ENCODE data around the gene DOCK7.
A peak's percentile ranks its signal among the peaks of the same experiment; 100 is the strongest.
"Not testable (repeated sequence)": the region's sequence is repeated elsewhere in the genome, so short reads cannot be mapped to it uniquely, and the experiment has no call there.

The DOCK7 gene

DNA sequence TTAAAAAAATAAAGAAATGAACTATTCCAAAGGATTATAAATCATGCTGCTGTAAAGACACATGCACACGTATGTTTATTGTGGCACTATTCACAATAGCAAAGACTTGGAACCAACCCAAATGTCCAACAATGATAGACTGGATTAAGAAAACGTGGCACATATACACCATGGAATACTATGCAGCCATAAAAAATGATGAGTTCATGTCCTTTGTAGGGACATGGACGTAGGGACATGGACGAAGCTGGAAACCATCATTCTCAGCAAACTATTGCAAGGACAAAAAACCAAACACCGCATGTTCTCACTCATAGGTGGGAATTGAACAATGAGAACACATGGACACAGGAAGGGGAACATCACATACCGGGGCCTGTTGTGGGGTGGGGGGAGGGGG lies 160.8 kb downstream of the DOCK7 start:
- not testable (repeated sequence) for DNase-seq

DNA sequence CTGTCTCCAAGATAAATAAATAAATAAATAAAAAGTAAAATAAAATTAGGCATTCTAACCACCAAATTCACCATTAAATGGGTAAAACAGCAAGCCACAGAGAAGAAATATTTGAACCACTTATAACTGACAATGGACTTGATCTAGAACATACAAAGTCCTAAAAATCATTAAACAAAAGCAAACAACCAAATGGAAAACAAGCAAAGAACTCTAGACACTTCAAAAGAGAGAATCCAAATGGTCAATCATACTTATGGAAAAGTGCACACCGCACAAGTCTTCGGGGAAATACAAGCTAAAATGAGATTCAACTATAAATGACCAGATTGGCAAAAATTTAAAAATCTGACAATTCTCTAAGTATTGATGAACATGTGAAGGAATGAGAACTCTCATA lies 164.3 kb downstream of the DOCK7 start:
- no peak for DNase-seq

DNA sequence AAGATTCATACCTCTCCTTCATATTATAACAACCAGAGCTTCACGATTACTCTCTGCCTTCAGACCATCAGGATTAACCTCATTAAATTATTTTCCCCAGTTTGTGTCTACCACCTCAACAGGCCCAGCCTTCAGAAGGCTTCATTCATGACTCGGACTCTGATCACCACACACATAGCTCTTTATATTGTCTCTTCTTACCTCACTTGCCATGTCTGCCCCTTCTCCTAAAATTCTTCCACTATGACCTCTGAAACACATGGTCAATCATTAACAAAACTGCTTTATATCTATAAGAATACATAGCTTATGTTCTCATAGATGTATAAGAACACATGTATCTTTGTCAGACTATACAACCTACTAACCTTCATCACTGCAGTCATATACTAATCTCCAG lies 171.6 kb downstream of the DOCK7 start:
- no peak for DNase-seq

DNA sequence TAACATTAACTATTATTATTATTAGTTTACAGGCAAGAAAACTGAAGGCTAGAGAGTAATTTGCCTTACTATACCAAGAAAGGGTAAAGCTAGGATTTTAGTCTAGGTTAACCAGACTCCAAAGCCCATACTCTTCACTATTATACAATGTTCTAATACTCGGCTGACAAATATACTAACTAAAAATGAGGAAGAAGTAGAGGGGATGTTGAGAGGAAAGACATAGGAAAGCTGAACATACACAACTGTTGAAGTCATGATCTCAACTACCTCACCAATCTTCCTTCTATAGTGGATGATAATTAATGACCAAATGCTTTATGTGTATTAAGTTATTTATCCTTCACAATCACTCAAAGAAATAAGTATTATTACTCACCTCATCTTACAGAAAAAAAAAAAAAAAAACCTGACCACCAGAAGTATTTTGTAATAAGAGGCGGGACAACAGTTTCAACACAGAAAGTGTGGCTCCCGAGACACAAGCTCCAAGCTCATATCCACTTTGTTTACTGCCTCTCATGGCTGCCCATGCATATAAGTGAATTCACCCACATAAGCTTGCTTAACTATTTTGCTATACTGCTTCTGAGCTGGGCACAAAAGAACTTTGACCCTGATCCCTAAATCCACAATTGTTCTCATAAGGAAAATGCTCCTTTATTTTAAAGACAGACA lies 173.3 kb downstream of the DOCK7 start:
- DNase-seq = peak; percentile 85 to 86

DNA sequence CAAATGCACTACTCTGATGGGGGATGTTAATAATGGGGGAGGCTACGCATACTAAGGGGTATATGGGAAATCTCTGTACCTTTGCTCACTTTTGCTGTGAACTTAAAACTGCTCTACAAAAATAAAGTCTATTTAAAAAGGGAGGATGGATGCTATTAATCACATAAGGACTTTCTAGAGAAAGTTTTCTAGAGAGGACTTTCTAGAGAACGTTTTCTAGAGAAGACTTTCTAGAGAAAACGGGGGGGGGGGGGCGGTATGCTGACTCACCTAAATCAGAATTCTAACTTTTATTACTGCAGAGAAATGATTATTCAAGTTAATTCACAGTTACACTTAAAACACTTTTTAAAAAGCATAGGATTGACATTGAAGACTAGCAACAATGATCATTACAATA lies 175.2 kb downstream of the DOCK7 start:
- DNase-seq = no peak

DNA sequence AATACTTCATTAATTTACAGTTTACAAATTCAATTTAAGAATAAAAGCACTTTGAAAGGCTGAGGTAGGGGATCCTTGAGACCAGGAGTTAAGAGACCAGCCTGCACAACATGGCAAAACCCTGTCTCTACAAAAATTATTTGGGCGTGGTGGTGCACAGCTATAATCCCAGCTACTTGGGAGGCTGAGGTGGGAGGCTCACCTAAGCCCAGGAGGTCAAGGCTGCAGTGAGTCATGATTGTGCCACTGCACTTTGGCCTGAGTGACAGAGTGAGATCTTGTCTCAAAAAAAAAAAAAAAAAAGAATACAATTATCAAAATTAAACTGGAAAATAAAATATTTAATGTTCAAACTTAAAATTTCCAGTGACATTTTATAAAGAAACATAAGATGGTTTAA lies 179.2 kb downstream of the DOCK7 start:
- no peak for DNase-seq

DNA sequence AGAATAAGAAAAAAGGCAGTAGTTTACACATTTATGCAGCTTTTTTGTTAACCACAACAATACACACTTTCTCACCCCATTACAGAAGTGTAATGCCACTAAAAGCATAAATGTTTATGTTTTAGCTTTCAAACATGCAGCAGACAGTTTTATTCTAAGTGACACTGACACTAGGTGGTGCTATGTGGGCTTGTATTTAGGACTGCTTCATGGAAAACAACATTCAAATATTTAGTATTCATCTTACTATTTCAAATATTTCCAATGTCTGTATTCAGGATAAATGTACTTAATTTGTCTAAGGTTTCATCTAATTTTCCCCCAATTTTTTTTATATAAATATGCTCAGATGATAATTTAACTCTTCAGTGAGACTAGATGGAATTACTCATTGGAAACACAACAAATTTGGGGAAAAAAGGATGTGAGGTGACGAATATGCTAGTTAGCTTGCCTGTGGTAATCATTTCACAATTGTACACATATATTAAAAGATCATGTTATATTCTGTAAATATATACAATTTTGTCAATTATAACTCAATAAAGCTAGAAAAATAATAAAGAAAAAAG lies 179.9 kb downstream of the DOCK7 start:
- DNase-seq = peak; percentile 57 to 63

DNA sequence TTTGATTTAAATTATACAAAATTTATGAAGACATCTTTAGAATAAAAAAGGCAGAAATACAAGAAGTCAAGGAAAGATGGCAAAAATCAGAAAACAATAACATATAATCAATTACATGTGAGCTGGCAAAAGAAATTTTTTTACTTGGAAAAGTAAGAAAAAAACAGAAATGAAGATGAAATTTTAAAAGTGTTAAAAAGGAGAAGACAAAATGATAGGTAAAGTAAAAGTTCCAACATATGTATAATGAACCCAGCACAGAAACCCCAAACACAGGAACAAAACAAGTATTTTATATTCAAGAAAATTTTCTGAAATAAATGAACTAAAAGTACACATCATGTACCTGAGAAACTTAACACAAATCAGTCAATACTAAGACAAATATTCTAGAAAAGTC lies 188.0 kb downstream of the DOCK7 start:
- DNase-seq = no peak

DNA sequence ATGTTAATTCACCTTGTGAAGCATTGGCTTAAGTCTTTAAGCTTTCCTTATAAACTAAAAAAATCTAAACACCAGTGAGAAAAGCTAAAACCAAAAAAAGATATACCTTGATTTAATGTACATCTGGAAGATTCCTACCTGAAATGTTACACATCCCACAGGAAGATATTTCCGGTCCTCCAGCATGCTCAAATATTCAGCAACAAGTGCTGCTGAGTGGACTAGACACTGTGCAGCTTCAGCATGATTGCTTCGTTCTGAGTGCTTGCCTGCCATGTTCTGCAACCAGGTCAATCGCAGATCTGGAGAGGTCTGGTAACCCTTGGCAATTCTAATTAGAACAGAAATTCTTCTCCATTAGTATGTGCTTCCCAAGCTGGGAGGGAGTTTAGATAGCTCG lies 194.0 kb downstream of the DOCK7 start:
- no peak for DNase-seq

DNA sequence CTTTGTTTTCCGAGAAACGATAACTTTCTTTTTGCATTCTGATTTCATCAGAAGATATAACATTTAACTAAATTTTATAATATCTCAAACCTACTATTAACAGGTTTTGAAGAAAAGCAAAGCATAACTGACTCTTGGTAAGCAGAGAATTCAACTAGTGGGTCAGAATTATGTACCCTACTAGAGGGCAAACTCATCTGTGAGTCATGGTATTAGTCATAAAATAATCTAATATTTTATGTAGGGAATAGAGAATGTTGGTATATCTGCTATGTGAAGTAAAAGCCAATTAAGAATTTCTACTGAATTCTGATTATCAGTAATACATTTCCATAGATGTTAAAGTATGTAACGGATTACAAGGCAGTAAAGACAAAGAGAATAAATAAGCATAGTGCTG lies 194.5 kb downstream of the DOCK7 start:
- DNase-seq = no peak

DNA sequence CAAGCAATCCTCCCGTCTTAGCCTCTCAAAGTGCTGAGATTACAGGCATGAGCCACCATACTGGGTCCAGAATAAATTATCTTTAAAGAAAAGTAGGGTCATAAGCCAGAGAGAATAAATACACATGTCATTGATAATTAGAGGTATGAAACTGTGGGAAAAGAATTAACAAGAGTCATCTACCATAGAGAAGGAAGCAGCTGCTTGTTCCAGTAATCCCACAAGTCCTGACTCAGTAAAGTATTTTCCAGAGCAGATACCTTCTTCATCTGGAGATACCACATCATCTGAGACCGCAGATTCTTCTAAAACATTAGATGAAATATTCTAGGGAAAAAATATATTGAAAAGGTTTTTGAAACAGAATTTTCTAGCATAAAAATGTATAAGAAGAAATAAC lies 195.7 kb downstream of the DOCK7 start:
- no peak for DNase-seq

DNA sequence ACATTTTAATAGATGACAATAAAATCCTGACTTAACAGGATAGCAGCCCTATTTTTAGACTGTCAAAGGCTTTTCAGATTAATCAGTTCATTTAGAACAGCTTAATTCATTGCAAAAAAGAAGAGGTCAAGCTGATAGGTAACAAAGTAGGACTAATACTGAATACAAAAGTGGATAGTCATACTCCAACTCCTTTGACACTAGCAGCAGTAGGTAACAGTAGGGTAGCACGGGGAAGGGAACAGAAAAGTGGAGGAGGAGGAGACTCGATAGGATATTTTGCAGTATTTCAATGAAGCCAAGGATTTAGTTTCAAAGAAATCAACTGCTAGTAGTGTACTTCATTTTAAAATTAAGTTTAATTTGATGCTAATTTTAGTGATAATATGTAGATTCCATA lies 200.2 kb downstream of the DOCK7 start:
- DNase-seq = no peak

DNA sequence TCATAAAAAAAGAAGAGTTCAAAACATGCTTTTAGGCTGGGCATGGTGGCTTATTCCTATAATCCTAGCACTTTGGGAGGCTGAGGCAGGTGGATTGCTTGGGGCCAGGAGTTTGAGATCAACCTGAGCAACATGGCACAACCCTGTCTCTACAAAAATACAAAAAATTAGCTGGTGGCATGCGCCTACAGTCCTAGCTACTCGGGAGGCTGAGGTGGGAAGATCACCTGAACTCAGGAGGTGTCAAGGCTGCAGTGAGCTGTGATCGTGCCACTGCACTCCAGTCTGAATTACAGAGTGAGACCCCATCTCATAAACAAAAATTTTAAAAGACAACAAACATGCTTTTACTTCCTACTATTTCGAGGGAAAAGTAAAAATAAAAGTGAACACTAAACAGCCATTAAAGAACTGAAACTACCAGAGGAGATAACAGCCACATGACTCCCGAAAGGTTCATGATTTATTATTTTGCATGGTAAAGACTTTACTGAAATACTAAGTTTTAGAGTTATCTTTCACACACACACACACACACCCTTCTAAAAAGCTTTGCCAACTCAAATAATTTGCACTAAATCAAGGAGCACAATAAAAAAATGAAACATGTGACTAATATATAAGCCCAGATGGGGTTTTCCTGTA lies 203.2 kb downstream of the DOCK7 start:
- no peak for DNase-seq

DNA sequence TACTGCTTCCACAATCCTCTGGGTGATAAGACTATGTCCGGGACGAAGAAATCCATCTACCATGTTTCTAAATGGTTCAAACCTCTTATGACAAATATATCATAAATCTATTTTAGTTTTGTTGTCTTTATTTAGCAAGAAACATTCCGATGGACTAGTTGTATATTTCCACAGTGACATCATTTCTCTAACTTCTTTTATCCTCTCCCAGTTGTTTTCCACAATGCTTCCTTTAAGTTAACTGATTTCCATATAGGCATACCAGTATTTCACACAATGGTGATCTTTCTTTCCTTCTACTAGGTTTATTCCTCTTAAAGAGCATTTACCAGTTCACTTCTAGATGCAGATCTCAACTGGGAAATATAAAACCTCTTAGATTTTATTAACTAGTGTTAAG lies 206.5 kb downstream of the DOCK7 start:
- DNase-seq = no peak

DNA sequence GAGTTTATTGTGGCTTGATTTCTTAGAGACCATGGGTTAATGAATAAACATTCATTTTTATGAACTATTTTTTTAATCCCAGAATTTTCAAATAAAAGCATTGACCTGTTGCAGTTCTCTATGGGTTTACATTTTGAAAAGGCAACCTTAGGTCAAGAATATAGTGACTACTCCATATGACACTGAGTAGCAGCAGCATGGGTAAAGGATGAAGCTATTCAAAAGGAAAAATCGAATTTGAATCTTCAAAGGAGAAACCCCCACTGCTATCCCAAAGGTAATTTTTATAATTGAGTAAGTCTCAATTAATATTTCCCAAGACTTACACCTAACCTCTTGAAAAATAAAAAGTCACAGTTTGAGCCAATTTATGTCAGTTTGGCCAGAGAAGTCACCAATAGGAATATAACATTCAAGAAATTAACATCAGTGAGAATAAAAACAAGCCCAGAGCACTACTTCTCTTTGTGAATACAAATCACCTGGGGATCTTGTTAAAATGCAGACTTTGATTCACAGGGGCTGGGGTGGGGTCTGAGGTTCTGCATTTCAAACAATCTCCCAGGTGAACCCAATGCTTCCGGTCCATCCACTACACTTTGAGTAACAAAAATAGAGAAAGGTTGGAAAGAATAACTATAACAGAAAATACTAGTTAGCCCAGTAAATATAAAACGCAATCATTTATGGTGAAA lies 211.5 kb downstream of the DOCK7 start:
- DNase-seq = no peak

DNA sequence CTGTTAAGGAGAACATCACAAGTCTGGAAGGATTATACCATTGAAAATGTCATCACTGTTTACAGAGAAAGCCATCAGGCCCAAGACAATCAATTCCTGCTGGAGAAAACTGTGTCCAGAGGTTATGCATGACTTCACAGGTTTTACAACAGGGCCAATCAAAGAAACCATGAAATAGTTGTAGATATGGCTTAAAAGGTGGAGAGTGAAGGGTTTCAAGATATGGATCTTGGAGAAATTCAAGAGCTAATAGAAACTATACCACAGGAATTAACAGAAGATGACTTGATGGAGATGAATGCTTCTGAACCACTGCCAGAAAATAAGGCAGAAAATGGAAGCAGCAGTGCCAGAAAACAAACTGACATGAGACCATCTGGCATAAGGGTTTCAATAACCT lies 221.1 kb downstream of the DOCK7 start:
- no peak for DNase-seq

DNA sequence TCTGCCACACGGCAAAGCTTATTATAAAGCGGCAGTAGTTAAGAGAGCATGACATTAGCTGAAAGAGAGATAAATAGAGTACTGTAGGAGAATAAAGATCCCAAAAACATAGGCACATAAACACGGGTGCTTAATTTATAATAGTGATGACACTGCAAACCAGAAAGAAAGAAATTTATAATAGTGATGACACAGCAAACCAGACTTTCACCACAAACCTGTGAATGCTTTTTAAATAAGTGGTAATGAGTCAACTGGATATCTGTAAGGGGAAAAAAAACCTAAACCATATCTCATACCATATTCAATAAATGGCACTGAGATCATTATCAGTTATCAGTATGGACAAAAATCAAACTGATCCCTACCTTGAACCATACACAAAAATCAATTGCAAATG lies 225.8 kb downstream of the DOCK7 start:
- no peak for DNase-seq

DNA sequence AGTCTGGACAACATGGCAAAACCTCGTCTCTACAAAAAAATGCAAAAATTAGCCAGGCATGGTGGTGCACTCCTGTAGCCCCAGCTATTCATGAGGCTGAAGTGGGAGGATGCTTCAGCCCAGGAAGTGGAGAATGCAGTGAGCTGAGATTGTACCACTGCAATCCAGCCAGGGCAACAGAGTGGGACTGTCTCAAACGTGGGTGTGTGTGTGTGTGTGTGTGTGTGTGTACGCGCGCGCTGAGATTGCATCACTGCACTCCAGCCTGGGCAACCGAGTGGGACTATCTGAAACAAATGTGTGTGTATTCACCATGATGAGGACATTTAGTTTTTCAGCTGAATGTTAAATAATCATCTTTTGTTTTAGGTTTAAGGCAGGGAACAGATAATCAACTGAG lies 230.2 kb downstream of the DOCK7 start:
- DNase-seq = no peak

DNA sequence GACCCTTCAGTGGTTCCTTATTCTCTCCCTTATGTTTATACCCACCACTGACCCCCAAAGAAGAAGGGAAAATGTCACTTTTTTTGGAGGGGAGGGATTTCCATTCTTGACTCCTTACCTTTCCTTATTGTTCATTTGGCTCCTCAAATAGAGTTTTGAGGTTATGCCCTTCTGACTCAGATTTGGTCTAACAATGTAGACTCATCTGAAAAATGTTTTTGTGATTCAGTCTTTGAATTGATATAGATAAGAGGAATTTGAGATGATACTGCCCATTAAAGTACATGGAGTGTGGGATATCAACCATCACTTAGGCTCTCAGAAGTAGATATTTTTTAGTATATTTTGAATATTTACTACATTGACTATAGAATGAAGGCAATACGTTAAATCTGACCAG lies 235.2 kb downstream of the DOCK7 start:
- no peak for DNase-seq

DNA sequence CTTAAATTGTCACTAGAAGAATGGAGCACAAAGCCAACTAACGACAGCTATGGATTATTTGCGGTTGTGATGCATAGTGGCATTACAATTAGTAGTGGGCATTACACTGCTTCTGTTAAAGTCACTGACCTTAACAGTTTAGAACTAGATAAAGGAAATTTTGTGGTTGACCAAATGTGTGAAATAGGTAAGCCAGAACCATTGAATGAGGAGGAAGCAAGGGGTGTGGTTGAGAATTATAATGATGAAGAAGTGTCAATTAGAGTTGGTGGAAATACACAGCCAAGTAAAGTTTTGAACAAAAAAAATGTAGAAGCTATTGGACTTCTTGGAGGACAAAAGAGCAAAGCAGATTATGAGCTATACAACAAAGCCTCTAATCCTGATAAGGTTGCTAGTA lies 237.9 kb downstream of the DOCK7 start:
- no peak for DNase-seq

DNA sequence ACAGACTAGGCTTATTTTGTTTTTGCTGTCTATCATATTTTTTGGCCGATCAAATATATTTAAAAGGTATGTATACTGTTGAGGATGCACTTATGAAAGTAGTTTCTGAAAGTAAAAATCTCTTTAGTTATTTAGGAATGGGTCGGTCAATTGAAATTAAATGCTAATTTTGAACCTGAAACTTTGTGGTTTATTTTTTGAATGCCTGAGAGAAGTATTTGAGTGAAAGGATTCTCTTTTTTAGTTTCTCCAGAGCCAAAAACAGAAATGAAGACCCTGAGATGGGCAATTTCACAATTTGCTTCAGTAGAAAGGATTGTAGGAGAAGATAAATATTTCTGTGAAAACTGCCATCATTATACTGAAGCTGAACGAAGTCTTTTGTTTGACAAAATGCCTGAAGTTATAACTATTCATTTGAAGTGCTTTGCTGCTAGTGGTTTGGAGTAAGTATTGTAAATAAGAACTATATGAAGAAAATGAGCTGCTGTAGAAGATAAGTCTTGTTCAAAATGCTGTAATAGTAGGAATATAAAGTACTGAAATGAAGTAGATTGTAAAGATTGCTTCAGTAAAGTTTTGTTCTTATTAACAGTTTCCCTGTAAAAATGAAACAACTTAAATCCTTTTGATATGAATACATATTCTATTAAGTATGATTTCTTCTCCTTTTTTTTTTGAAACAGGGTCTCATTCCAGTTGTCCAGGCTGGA lies 239.8 kb downstream of the DOCK7 start:
- DNase-seq = no peak

DNA sequence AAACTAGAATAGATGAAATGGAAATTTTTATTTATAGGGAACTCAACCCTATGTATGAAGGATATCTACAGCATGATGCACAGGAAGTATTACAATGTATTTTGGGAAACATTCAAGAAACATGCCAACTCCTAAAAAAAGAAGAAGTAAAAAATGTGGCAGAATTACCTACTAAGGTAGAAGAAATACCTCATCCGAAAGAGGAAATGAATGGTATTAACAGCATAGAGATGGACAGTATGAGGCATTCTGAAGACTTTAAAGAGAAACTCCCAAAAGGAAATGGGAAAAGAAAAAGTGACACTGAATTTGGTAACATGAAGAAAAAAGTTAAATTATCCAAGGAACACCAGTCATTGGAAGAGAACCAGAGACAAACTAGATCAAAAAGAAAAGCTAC lies 243.5 kb downstream of the DOCK7 start:
- DNase-seq = peak; percentile 13 to 37

DNA sequence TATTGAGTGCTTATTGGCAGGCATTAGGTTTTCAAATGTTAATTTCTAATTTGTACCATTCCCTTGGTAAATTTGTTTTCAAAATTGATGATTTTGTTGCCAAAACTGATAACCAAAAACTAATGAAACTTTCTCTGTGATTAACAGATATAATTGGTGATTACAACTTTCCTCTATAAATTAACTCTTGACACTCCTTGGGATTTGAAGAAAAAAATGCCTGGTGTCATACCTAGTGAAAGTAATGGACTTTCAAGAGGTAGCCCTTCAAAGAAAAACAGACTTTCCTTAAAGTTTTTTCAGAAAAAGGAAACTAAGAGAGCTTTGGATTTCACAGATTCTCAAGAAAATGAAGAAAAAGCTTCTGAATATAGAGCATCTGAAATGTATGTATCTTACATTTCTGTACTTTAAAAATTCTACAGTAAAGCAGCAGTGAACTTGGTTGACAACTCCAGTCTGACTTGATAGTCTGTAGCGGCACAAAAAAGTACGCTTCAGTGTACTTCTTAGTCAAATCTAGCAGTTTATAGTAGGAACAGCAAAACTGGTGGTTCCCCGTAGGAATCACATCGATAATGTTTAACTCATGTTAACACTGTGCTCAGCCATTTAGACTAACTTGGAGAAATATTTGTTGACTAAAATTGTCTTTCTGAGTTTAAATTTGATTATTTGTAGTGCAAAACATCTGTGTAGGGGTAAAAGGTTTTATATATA lies 248.4 kb downstream of the DOCK7 start:
- no peak for DNase-seq

Data from AML-193 (cell line).